CD4-positive, alpha-beta memory T cell (primary cell): ENCODE data around the gene NEO1. TPM values are rescaled to one million over a fixed set of nuclear protein-coding genes. Genes with fewer than 3 reads are reported as not detected.
A peak's percentile ranks its signal among the peaks of the same experiment; 100 is the strongest.

ENCODE experiments used
- CTCF ChIA-PET: fragments of 350-600 bp; sonication (Branson Sonifier 250); formaldehyde crosslinking; loops from one replicate; lab custom pipeline; 2021; ENCODE audit warnings: inconsistent platforms; ENCODE audit not compliant: partially characterized antibody; lab: Charles Lee
- POLR2A ChIA-PET: fragments of 350-600 bp; sonication (Branson Sonifier 250); formaldehyde crosslinking; loops from one replicate; lab custom pipeline; 2021; ENCODE audit not compliant: partially characterized antibody; lab: Charles Lee
- DNase-seq, 5 donors: peaks; one replicate each; pipeline versions ENCODE4 v3.0.0 to v3.0.0-alpha.2; 2020 to 2022; ENCODE audit warnings: mixed read lengths in 1 of 5
- H3K27ac ChIP-seq: one replicate; pipeline ENCODE4 v1.7.0; 2013; ENCODE audit warnings: low read depth, low read length
- H3K27me3 ChIP-seq: 2 replicates; pipeline ENCODE4 v1.7.0; 2013; ENCODE audit warnings: mild to moderate bottlenecking, low read length, moderate library complexity; ENCODE audit not compliant: insufficient read depth
- H3K36me3 ChIP-seq: 2 replicates; pipeline ENCODE4 v1.7.0; 2013; ENCODE audit warnings: mild to moderate bottlenecking, low read length, moderate library complexity; ENCODE audit not compliant: insufficient read depth
- H3K4me1 ChIP-seq: 2 replicates; pipeline ENCODE4 v1.7.0; 2013; ENCODE audit warnings: mild to moderate bottlenecking, low read length, moderate library complexity; ENCODE audit not compliant: insufficient read depth
- H3K4me3 ChIP-seq, 2 donors: one replicate each; pipeline ENCODE4 v1.7.0; 2013; ENCODE audit warnings: low read length in 2 of 2, mild to moderate bottlenecking in 1 of 2
- H3K9me3 ChIP-seq, 2 donors: one replicate each; pipeline ENCODE4 v1.7.0; 2013; ENCODE audit warnings: low read length in 2 of 2, control low read depth in 1 of 2; ENCODE audit not compliant: control insufficient read depth in 1 of 2
- H3K27ac Mint-ChIP-seq, 7 donors: one replicate each; pipeline ENCODE4 v1.8.0; 2020 to 2021; ENCODE audit warnings: mixed read lengths in 7 of 7, mild to moderate bottlenecking in 6 of 7, inconsistent platforms in 3 of 7, moderate library complexity in 3 of 7
- H3K27me3 Mint-ChIP-seq, 2 donors: one replicate each; pipeline ENCODE4 v1.8.0; 2020 to 2021; ENCODE audit warnings: mixed read lengths in 2 of 2
- H3K36me3 Mint-ChIP-seq, 2 donors: one replicate each; pipeline ENCODE4 v1.8.0; 2020 to 2021; ENCODE audit warnings: mixed read lengths in 2 of 2, inconsistent platforms in 1 of 2, mild to moderate bottlenecking in 1 of 2
- H3K4me1 Mint-ChIP-seq, 4 donors: one replicate each; pipeline ENCODE4 v1.8.0; 2020 to 2021; ENCODE audit warnings: mixed read lengths in 4 of 4, mild to moderate bottlenecking in 1 of 4
- H3K4me3 Mint-ChIP-seq, 8 donors: one replicate each; pipeline ENCODE4 v1.8.0; 2020 to 2021; ENCODE audit warnings: mixed read lengths in 8 of 8, mild to moderate bottlenecking in 7 of 8, moderate library complexity in 6 of 8, inconsistent platforms in 3 of 8
- H3K9me3 Mint-ChIP-seq, 8 donors: one replicate each; pipeline ENCODE4 v1.8.0; 2020 to 2021; ENCODE audit warnings: mixed read lengths in 8 of 8, mild to moderate bottlenecking in 5 of 8, inconsistent platforms in 3 of 8, moderate library complexity in 1 of 8
- intact Hi-C: fragments of 100-400 bp; cut with micrococcal nuclease; formaldehyde crosslinking; loops from one replicate; pipeline ENCODE4 v1.15.1; 2023
- polyA plus RNA-seq, 2 donors: library from polyadenylated mRNA; unstranded; fragments of 300-500 nt; fragmentation: Illumina TruSeq; gene quantifications; one replicate each; pipeline ENCODE4 v1.2.3, GENCODE V29; 2021
- total RNA-seq, 2 experiments: library from RNA; stranded (reverse); gene quantifications; one replicate each; pipeline ENCODE4 v1.2.3, GENCODE V29; 2021

Gene NEO1
- total and polyA plus RNA-seq, 4 experiments from 2014 or later: 1.9 to 15.7 (median 9.3) TPM

GRCh38 chr15:73335471-73335870 is 283.2 kb downstream of the NEO1 start:
- intact Hi-C loops: no loop called here
- no peaks in the 10 kb centered on the region for H3K36me3 ChIP-seq
- H3K9me3 ChIP-seq: no peaks in the 10 kb centered on the region
- no peak overlapping the region for H3K27ac ChIP-seq
- no peaks in the 10 kb centered on the region for H3K4me1 Mint-ChIP-seq
- DNase-seq: no peak
- no peak overlapping the region for H3K4me3 ChIP-seq
- POLR2A ChIA-PET: no interaction called here
- CTCF ChIA-PET: interaction anchor here (1.0 kb wide), 1 partner anchor 10 kb away, joined by 3 read pairs; no protein-coding TSS in a partner anchor
- no peaks in the 10 kb centered on the region for H3K27me3 ChIP-seq
- no peaks in the 10 kb centered on the region for H3K4me1 ChIP-seq
- no peak overlapping the region for H3K4me3 Mint-ChIP-seq
- no peaks in the 10 kb centered on the region for H3K9me3 Mint-ChIP-seq
- H3K27ac Mint-ChIP-seq: no peak overlapping the region
- H3K36me3 Mint-ChIP-seq: no peaks in the 10 kb centered on the region
- H3K27me3 Mint-ChIP-seq: peaks cover 2 to 6% of the 10 kb centered on the region in 2 donors

- H3K27ac Mint-ChIP-seq: no peak overlapping the region
- peaks cover 2 to 6% of the 10 kb centered on the region in 2 donors for H3K27me3 Mint-ChIP-seq
- no peaks in the 10 kb centered on the region for H3K27me3 ChIP-seq
- H3K4me3 ChIP-seq: no peak overlapping the region
- H3K9me3 ChIP-seq: no peaks in the 10 kb centered on the region
- no peak overlapping the region for H3K27ac ChIP-seq
- no peak overlapping the region for H3K4me3 Mint-ChIP-seq
- POLR2A ChIA-PET: no interaction called here
- H3K36me3 ChIP-seq: no peaks in the 10 kb centered on the region
- no peak for DNase-seq
- peaks cover 0 to 3% (median 0%) of the 10 kb centered on the region in 8 donors for H3K9me3 Mint-ChIP-seq
- CTCF ChIA-PET: no interaction called here
- intact Hi-C loops: no loop called here
- H3K36me3 Mint-ChIP-seq: no peaks in the 10 kb centered on the region
- no peaks in the 10 kb centered on the region for H3K4me1 Mint-ChIP-seq
- no peaks in the 10 kb centered on the region for H3K4me1 ChIP-seq
These were observed 284.5 kb downstream of the NEO1 start for GRCh38 chr15:73336756-73337155.

GRCh38 chr15:73337187-73337586 is 284.9 kb downstream of the NEO1 start:
- Histone ChIP-seq H3K4me3 (no peak overlapping the region), H3K4me1 (no peaks in the 10 kb centered on the region), H3K9me3 (no peaks in the 10 kb centered on the region), H3K36me3 (no peaks in the 10 kb centered on the region), H3K27me3 (no peaks in the 10 kb centered on the region), H3K27ac (no peak overlapping the region)
- Mint-ChIP-seq H3K4me3 (no peak overlapping the region), H3K9me3 (peaks cover 0 to 3% (median 0%) of the 10 kb centered on the region in 8 donors), H3K4me1 (no peaks in the 10 kb centered on the region), H3K36me3 (no peaks in the 10 kb centered on the region), H3K27ac (no peak overlapping the region), H3K27me3 (peaks cover 2 to 6% of the 10 kb centered on the region in 2 donors)
- ChIA-PET POLR2A (no interaction called here), CTCF (no interaction called here)
- DNase-seq: no peak
- intact Hi-C loops: no loop called here

GRCh38 chr15:73338058-73338457 is 285.8 kb downstream of the NEO1 start:
- H3K9me3 ChIP-seq: no peaks in the 10 kb centered on the region

GRCh38 chr15:73338606-73339374 is 286.5 kb downstream of the NEO1 start:
- H3K27ac ChIP-seq: no peak overlapping the region
- Mint-ChIP-seq H3K27me3 (peaks cover 2 to 12% of the 10 kb centered on the region in 2 donors), H3K27ac (no peak overlapping the region), H3K9me3 (peaks cover 0 to 13% (median 2%) of the 10 kb centered on the region in 8 donors), H3K36me3 (no peaks in the 10 kb centered on the region), H3K4me3 (no peak overlapping the region), H3K4me1 (no peaks in the 10 kb centered on the region)
- H3K27me3 ChIP-seq: no peaks in the 10 kb centered on the region
- H3K36me3 ChIP-seq: no peaks in the 10 kb centered on the region
- H3K4me3 ChIP-seq: no peak overlapping the region
- no peaks in the 10 kb centered on the region for H3K4me1 ChIP-seq
- no peak for DNase-seq
- ChIA-PET CTCF (interaction anchor here (1.3 kb wide), 1 partner anchor 10 kb away, joined by 3 read pairs; no protein-coding TSS in a partner anchor), POLR2A (no interaction called here)
- H3K9me3 ChIP-seq: no peaks in the 10 kb centered on the region
- intact Hi-C loops: no loop called here

More at GRCh38 chr15:73338058-73338457, 285.8 kb downstream of the NEO1 start:
- Mint-ChIP-seq H3K4me1 (no peaks in the 10 kb centered on the region), H3K27ac (peak overlapping the region in 1 of 7 donors; percentile 25), H3K27me3 (peaks cover 2 to 12% of the 10 kb centered on the region in 2 donors), H3K36me3 (no peaks in the 10 kb centered on the region), H3K9me3 (peaks cover 0 to 8% (median 0%) of the 10 kb centered on the region in 8 donors), H3K4me3 (no peak overlapping the region)
- H3K27me3 ChIP-seq: no peaks in the 10 kb centered on the region
- H3K36me3 ChIP-seq: no peaks in the 10 kb centered on the region
- no peak overlapping the region for H3K27ac ChIP-seq
- H3K4me3 ChIP-seq: no peak overlapping the region
- H3K4me1 ChIP-seq: no peaks in the 10 kb centered on the region
- DNase-seq: no peak
- CTCF ChIA-PET: no interaction called here
- POLR2A ChIA-PET: no interaction called here
- intact Hi-C loops: no loop called here

- H3K36me3 ChIP-seq: no peaks in the 10 kb centered on the region
- Mint-ChIP-seq H3K9me3 (peaks cover 0 to 13% (median 2%) of the 10 kb centered on the region in 8 donors), H3K27ac (no peak overlapping the region), H3K27me3 (peaks cover 2 to 12% of the 10 kb centered on the region in 2 donors), H3K36me3 (no peaks in the 10 kb centered on the region), H3K4me1 (no peaks in the 10 kb centered on the region), H3K4me3 (no peak overlapping the region)
- H3K4me3 ChIP-seq: no peak overlapping the region
- H3K9me3 ChIP-seq: no peaks in the 10 kb centered on the region
- H3K27me3 ChIP-seq: no peaks in the 10 kb centered on the region
- ChIA-PET POLR2A (no interaction called here), CTCF (no interaction called here)
- H3K4me1 ChIP-seq: no peaks in the 10 kb centered on the region
- DNase-seq: no peak
- intact Hi-C loops: no loop called here
- H3K27ac ChIP-seq: no peak overlapping the region
These were observed 288.4 kb downstream of the NEO1 start for GRCh38 chr15:73340502-73341192.

GRCh38 chr15:73341886-73342600 is 289.8 kb downstream of the NEO1 start:
- no peak overlapping the region for H3K4me3 ChIP-seq
- CTCF ChIA-PET: no interaction called here
- H3K27me3 Mint-ChIP-seq: peaks cover 0 to 12% of the 10 kb centered on the region in 2 donors
- no peak overlapping the region for H3K27ac Mint-ChIP-seq
- H3K9me3 ChIP-seq: no peaks in the 10 kb centered on the region
- intact Hi-C loops: no loop called here
- H3K9me3 Mint-ChIP-seq: peaks cover 0 to 13% (median 2%) of the 10 kb centered on the region in 8 donors
- no peaks in the 10 kb centered on the region for H3K36me3 ChIP-seq
- no peak overlapping the region for H3K27ac ChIP-seq
- H3K4me1 ChIP-seq: no peaks in the 10 kb centered on the region
- no peaks in the 10 kb centered on the region for H3K4me1 Mint-ChIP-seq
- POLR2A ChIA-PET: no interaction called here
- DNase-seq: no peak
- H3K27me3 ChIP-seq: no peaks in the 10 kb centered on the region
- no peaks in the 10 kb centered on the region for H3K36me3 Mint-ChIP-seq
- H3K4me3 Mint-ChIP-seq: no peak overlapping the region
